Erythroblast (primary cell): ENCODE results near the gene ZFPL1.

Source experiments
- DNase-seq, 2 experiments: peaks; one replicate each; lab custom pipeline; 2025; lab: John Stamatoyannopoulos, UW
- GATA1 ChIP-seq: IDR thresholded peaks from 2 replicates; pipeline ENCODE4 v1.6.1; 2011; ENCODE audit warnings: low read depth, mild to moderate bottlenecking, control low read depth, low read length, moderate library complexity
- POLR2A ChIP-seq: IDR thresholded peaks from 2 replicates; pipeline ENCODE4 v1.6.1; 2011; ENCODE audit warnings: mild to moderate bottlenecking, low read length

ZFPL1 gene

GRCh38 chr11:65087827-65088226 is 3.8 kb downstream of the ZFPL1 start:
- TF ChIP-seq GATA1 (no peak), POLR2A (no peak)
- no peak for DNase-seq

GRCh38 chr11:65089621-65090020 is 5.6 kb downstream of the ZFPL1 start:
- no peak for DNase-seq
- TF ChIP-seq POLR2A (no peak), GATA1 (no peak)

- TF ChIP-seq GATA1, result no peak
- no peak for DNase-seq
Observed at GRCh38 chr11:65090628-65091027, 6.6 kb downstream of the ZFPL1 start.

- TF ChIP-seq GATA1 (no peak), POLR2A (no peak)
- no peak for DNase-seq
Observed at GRCh38 chr11:65095427-65095826, 11.4 kb downstream of the ZFPL1 start.

GRCh38 chr11:65095974-65096806 is 12.2 kb downstream of the ZFPL1 start, which contains the start of gene VPS51:
VPS51 (plus strand) TSS chr11:65096214; CDS start chr11:65096251, 37 bp downstream.
- peak; percentile 80 for TF ChIP-seq POLR2A
- no peak for TF ChIP-seq GATA1
- DNase-seq, result peak; percentile 97

- TF ChIP-seq GATA1 (no peak), POLR2A (no peak)
- no peak for DNase-seq
Observed at GRCh38 chr11:65096926-65097325, 12.9 kb downstream of the ZFPL1 start.

GRCh38 chr11:65100674-65101350 is 16.8 kb downstream of the ZFPL1 start:
- DNase-seq, result no peak
- TF ChIP-seq GATA1 (no peak), POLR2A (no peak)

- TF ChIP-seq POLR2A (no peak), GATA1 (no peak)
- no peak for DNase-seq
Observed at GRCh38 chr11:65102142-65103095, 18.4 kb downstream of the ZFPL1 start.

- no peak for DNase-seq
- TF ChIP-seq GATA1, result no peak
- no peak for TF ChIP-seq POLR2A
Observed at GRCh38 chr11:65103476-65103875, 19.5 kb downstream of the ZFPL1 start.

- TF ChIP-seq POLR2A, result no peak
- no peak for TF ChIP-seq GATA1
- DNase-seq, result no peak
Observed at GRCh38 chr11:65104628-65105027, 20.6 kb downstream of the ZFPL1 start.

GRCh38 chr11:65107078-65107477 is 23.1 kb downstream of the ZFPL1 start:
- DNase-seq, result no peak
- TF ChIP-seq GATA1, result no peak
- TF ChIP-seq POLR2A, result no peak

GRCh38 chr11:65107751-65108468 is 23.9 kb downstream of the ZFPL1 start:
- no peak for DNase-seq

GRCh38 chr11:65108469-65109123 is 24.6 kb downstream of the ZFPL1 start:
- TF ChIP-seq POLR2A, result no peak
- TF ChIP-seq GATA1, result no peak
- DNase-seq, result no peak

More at GRCh38 chr11:65107751-65108468, 23.9 kb downstream of the ZFPL1 start:
- TF ChIP-seq GATA1, result no peak
- no peak for TF ChIP-seq POLR2A
